Heart right ventricle (tissue), 16 donors: ENCODE data around the gene TBL1XR1. TPM values are rescaled to one million over a fixed set of nuclear protein-coding genes. Genes with fewer than 3 reads are reported as not detected.
A peak's percentile ranks its signal among the peaks of the same experiment; 100 is the strongest.
"Not testable (repeated sequence)": the region's sequence is repeated elsewhere in the genome, so short reads cannot be mapped to it uniquely, and the experiment has no call there.

ENCODE experiments used
- ATAC-seq, 8 donors: fragments of 200-7000 bp; cut with Tn5 transposase; one replicate each; pipeline ENCODE4 v1.9.1; 2020; ENCODE audit warnings: mild to moderate bottlenecking in 8 of 8, moderate library complexity in 8 of 8, moderate number of reproducible peaks in 1 of 8
- DNase-seq, 2 donors: peaks; one replicate each; pipeline ENCODE4 v3.0.0-alpha.2; 2020
- H3K27ac ChIP-seq, 10 donors: fragments of 200-600 bp; sonication (generic) in 2 of 10; one replicate each; pipeline versions ENCODE4 v1.5.0 to v1.8.0; 2020 to 2022; ENCODE audit warnings: mild to moderate bottlenecking in 3 of 10
- H3K27me3 ChIP-seq, 7 donors: fragments of 200-600 bp; one replicate each; pipeline ENCODE4 v1.8.0; 2021 to 2022; ENCODE audit warnings: mild to moderate bottlenecking in 2 of 7
- H3K36me3 ChIP-seq, 9 donors: fragments of 200-600 bp; sonication (generic) in 1 of 9; one replicate each; pipeline versions ENCODE4 v1.5.0 to v1.8.0; 2020 to 2022; ENCODE audit warnings: mild to moderate bottlenecking in 2 of 9
- H3K4me1 ChIP-seq, 9 donors: fragments of 200-600 bp; sonication (generic) in 1 of 9; one replicate each; pipeline versions ENCODE4 v1.5.0 to v1.8.0; 2020 to 2022; ENCODE audit warnings: mild to moderate bottlenecking in 4 of 9
- H3K4me3 ChIP-seq, 10 donors: fragments of 200-600 bp; sonication (generic) in 2 of 10; one replicate each; pipeline versions ENCODE4 v1.5.0 to v1.8.0; 2020 to 2022; ENCODE audit warnings: mild to moderate bottlenecking in 7 of 10, moderate library complexity in 2 of 10
- H3K9me3 ChIP-seq, 11 donors: fragments of 200-600 bp in 10 of 11; sonication (generic) in 2 of 11; one replicate each; pipeline versions ENCODE4 v1.5.0 to v1.8.0; 2013 to 2022; ENCODE audit warnings: mild to moderate bottlenecking in 2 of 11, control low read depth in 1 of 11, moderate library complexity in 1 of 11
- CTCF ChIP-seq, 9 donors: fragments of 200-600 bp; sonication (generic) in 2 of 9; IDR thresholded peaks; one replicate each; pipeline versions ENCODE4 v1.5.0 to v1.8.0; 2021 to 2022; ENCODE audit warnings: antibody characterized with exemption in 9 of 9, mild to moderate bottlenecking in 5 of 9, moderate library complexity in 1 of 9
- WGBS, 2 donors: extraction: QIAGEN DNeasy Blood & Tissue Kit; methylation state at CpG; one replicate each; pipeline ENCODE4 v1.1.7; 2013; ENCODE audit warnings: inconsistent platforms in 1 of 2; 5-methylcytosine and 5-hydroxymethylcytosine counted together
- intact Hi-C, 10 donors: fragments of 100-400 bp; cut with DNase I; formaldehyde crosslinking; loops; one replicate each; pipeline versions ENCODE4 v1.11.1 to v1.14.2; 2022
- polyA plus RNA-seq, 2 donors: library from polyadenylated mRNA; stranded (reverse); fragments of 200-250 nt; gene quantifications; one replicate each; pipeline ENCODE4 v1.2.3, GENCODE V29; 2013
- total RNA-seq, 10 donors: library from RNA; stranded (reverse); fragmentation: NEBNext Ultra II Directional in 3 of 10; extraction: Animal tissue kit (Norgen Biotek cat#: 25700) in 3 of 10; gene quantifications; one replicate each; pipeline versions ENCODE4 v1.2.1 to v1.2.4, GENCODE V29; 2021 to 2023
- donor health status: Arrhythmogenic right ventricular cardiomyopathy.
- donor health status: ischemic (EF 13 %, LVEDD 7.1; RV severe dilation, severe dysfunction).
- donor health status: healthy with polysubstance abuse.
- donor health status: DM: no; HTN: yes; CAD: no.
- donor health status: DM: no; HTN: no; CAD: no.
- donor health status: ischemic (EF 25% LVEDD 6.9; RV normal size, moderate dysfunction).
- donor health status: ischemic (EF 25% LVEDD 5.7; RV mildly dilated, moderate dysfunction).
- donor health status: healthy.
- donor health status: DM: yes; HTN: yes; CAD: no.
- donor health status: Ischemic cardiomyopathy.
- donor health status: ischemic (EF 35%, LVEDD 5.7; RV mildly dilated, moderate dysfunction).
- donor health status: nonischemic (EF 11% LVEDD 7.7; RV severe dilation, severe dysfunction).
- donor health status: DM: yes; HTN: yes; CAD: no.
- donor health status: PGD.
- donor health status: ischemic (EF 29% LVEDD 5.4; RV normal size, mild dysfunction).
- donor health status: nonischemic (EF 23%, LVEDD 6.1; RV moderate dilation, normal function).

Gene TBL1XR1
- total and polyA plus RNA-seq, 12 donors: 25.7 to 184 (median 121) TPM

- Histone ChIP-seq H3K4me1 (peaks cover 0 to 76% (median 32%) of the 10 kb centered on the region in 9 donors), H3K27me3 (no peaks in the 10 kb centered on the region), H3K9me3 (no peaks in the 10 kb centered on the region), H3K4me3 (no peak overlapping the region), H3K27ac (no peak overlapping the region), H3K36me3 (no peaks in the 10 kb centered on the region)
- DNase-seq: no peak
- no peak for TF ChIP-seq CTCF (IDR thresholded peaks at IDR 0.05)
- 76 to 86% methylated on average over 4 of the region's 4 CpGs for WGBS, 2 donors
- intact Hi-C loops: no loop called here
- no peak for ATAC-seq
Measured at GRCh38 chr3:177169936-177170722, 27.2 kb downstream of the TBL1XR1 start.

- Histone ChIP-seq H3K27me3 (no peaks in the 10 kb centered on the region), H3K4me1 (peaks cover 0 to 61% (median 26%) of the 10 kb centered on the region in 9 donors), H3K4me3 (no peak overlapping the region), H3K9me3 (no peaks in the 10 kb centered on the region), H3K27ac (no peak overlapping the region), H3K36me3 (peaks cover 0 to under 1% (median 0%) of the 10 kb centered on the region in 9 donors)
- no peak for TF ChIP-seq CTCF (IDR thresholded peaks at IDR 0.05)
- intact Hi-C loops: no loop called here
- no peak for ATAC-seq
- DNase-seq: no peak
- WGBS, 2 donors: 94% methylated on average over 4 of the region's 4 CpGs
Measured at GRCh38 chr3:177168431-177168830, 28.9 kb downstream of the TBL1XR1 start.

- Histone ChIP-seq H3K4me1 (peaks cover 0 to 39% (median 12%) of the 10 kb centered on the region in 9 donors), H3K27ac (no peak overlapping the region), H3K27me3 (no peaks in the 10 kb centered on the region), H3K36me3 (peaks cover 0 to 15% (median 0%) of the 10 kb centered on the region in 9 donors), H3K9me3 (peaks cover 0 to 6% (median 0%) of the 10 kb centered on the region in 11 donors), H3K4me3 (no peak overlapping the region)
- intact Hi-C loops: no loop called here
- WGBS, 2 donors: 69 to 79% methylated on average over 4 of the region's 4 CpGs
- no peak for TF ChIP-seq CTCF (IDR thresholded peaks at IDR 0.05)
- DNase-seq (no peak), ATAC-seq (peak in 1 of 8 donors; percentile 44)
Measured at GRCh38 chr3:177162742-177163141, 34.5 kb downstream of the TBL1XR1 start.

GRCh38 chr3:177161603-177162002, 35.7 kb downstream of the TBL1XR1 start:
- H3K4me3 ChIP-seq, DNase-seq, H3K9me3 ChIP-seq, intact Hi-C loops, ATAC-seq, H3K27me3 ChIP-seq, H3K27ac ChIP-seq: not testable (repeated sequence)
- Histone ChIP-seq H3K4me1 (peaks cover 0 to 37% (median 12%) of the 10 kb centered on the region in 9 donors), H3K36me3 (peaks cover 0 to 15% (median 0%) of the 10 kb centered on the region in 9 donors)
- 99 to 100% methylated on average over 2 of the region's 2 CpGs for WGBS, 2 donors

- ATAC-seq: no peak
- no peaks in the 10 kb centered on the region for H3K27me3 ChIP-seq
- no peak for DNase-seq
- TF ChIP-seq CTCF (IDR thresholded peaks at IDR 0.05): no peak
- no peak overlapping the region for H3K4me3 ChIP-seq
- H3K4me1 ChIP-seq: peaks cover 0 to 34% (median 15%) of the 10 kb centered on the region in 9 donors
- H3K9me3 ChIP-seq: peaks cover 0 to 6% (median 0%) of the 10 kb centered on the region in 11 donors
- intact Hi-C loops: no loop called here
- H3K36me3 ChIP-seq: peaks cover 0 to 15% (median 0%) of the 10 kb centered on the region in 9 donors
- 93 to 94% methylated on average over 8 of the region's 8 CpGs for WGBS, 2 donors
- no peak overlapping the region for H3K27ac ChIP-seq
Measured at GRCh38 chr3:177158461-177158860, 38.8 kb downstream of the TBL1XR1 start.
